NCI-H1436 (cell line): Measurements from ENCODE around the gene NELL1.

Experiments used
- DNase-seq: peaks from one replicate; lab custom pipeline; 2025; lab: John Stamatoyannopoulos, UW

NELL1 gene

DNA sequence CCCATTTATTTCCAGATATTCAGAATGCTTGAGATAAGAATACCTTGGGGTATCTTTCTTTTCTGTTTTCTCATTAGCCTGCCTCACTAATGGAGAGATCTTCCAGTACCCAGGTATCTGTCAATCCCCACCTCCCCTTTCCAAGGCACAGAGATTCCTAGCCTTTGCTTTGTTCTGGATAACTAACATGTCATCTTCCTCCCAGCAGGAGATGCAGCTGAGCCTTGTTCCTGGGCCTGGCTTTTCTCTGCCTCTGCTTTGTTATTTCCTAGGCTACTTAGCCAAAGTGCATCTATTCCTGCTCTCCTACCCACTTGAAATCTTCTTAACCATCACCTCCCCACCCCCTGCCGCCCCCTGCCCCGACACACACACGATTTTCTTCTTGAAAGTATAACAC is 297.1 kb downstream of the NELL1 start:
- no peak for DNase-seq

DNA sequence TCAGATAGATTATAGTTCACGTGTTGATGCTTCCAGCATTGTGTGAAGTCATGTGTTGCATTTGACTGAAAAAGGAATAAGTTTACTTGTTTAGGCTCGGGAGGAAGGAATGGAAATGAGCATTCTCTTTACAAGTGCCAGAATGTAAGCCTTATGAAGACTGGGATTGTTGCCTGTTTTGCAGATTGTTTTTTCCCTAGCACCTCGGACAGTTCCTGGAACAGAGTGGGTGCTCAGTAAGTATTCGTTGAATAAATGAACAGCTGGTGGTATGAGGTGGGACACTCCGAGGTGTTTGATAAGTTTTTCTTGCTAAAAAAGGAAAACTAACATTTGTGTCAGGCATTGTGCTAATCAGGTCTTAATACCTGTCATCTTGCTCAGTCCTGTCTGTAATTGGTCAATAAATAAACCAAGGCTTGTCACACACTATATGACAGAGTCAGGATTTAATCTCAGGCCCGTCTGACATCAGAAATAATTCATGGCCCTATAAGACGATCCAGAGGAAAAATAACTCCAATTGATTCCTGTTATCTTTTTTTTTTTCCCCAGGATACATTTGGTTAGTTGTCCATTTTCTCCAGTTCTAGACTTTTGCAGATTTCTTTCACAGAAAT is 304.7 kb downstream of the NELL1 start:
- DNase-seq, result no peak

DNA sequence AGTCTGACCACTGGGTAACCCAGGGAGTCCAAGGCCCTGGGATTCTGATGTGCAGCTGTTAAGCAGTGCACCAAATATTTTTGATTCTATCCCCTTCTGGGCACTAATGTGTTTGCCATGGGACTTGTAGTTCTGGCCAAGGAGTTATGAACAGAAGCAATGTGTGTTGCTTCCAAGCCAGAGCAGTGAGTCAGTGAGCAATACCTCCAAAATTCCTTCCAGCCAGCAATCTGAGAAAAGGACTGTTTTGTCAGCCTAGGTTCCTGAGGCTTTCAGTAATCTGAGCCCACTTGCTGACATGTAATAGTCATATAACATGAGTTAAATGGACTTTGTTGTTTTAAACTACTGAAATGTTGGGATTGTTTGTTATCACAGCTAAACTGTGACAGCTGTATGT is 311.4 kb downstream of the NELL1 start:
- DNase-seq, result no peak

DNA sequence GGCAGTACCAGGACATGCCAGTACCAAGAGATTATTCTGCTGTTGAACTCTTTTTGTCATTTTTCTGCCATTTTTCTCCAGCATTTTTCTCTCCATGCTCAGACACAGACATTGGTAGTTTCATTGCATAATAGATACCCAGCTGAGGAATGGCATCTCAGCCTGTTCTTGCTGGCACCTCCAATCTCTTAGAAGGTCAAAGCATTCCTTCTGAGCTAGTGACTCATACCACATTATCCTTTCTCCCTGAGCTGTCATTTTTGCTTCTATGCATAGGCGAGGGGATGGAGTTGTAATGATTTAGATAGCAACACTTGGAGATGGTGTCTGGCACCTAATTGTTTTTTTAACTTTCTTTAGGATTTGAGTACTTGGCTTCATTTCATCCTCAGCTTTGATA is 321.1 kb downstream of the NELL1 start:
- no peak for DNase-seq

DNA sequence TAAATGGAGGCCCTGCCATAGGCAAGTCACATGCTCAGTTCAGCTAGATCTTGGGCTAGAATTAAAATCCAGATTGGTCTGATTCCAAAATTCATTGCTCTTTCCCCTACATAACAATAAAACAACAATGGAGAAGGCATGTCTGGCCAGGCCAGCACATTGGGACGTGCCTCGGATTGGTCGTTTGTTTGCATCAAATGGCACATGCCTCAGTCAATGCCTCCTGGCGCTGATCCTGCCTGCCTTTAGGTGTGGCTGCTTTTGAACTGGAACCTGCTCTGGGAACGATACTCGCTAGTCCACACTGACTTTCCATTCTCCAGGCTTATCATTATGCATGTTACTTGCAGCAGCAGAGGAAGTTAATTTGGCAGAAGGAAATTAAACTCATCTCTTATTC is 322.1 kb downstream of the NELL1 start:
- DNase-seq, result no peak

DNA sequence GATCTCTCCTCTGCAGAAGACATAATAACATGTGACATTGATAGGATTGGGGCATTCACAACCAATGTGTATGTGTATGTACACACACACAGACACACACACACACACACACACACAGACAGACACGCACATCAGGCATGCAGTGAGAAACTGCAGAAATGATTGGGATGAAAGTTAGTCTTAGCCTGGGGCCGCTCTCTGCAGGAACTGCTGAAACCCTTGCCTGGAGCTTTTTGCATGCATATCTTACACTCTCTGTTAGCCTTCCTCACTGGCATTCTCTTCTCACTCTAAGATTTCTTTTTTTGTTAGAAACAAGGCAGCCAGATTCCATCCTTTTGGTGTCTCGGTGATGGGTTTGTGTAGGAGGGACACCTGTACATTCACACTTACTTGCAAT is 337.9 kb downstream of the NELL1 start:
- DNase-seq, result no peak

DNA sequence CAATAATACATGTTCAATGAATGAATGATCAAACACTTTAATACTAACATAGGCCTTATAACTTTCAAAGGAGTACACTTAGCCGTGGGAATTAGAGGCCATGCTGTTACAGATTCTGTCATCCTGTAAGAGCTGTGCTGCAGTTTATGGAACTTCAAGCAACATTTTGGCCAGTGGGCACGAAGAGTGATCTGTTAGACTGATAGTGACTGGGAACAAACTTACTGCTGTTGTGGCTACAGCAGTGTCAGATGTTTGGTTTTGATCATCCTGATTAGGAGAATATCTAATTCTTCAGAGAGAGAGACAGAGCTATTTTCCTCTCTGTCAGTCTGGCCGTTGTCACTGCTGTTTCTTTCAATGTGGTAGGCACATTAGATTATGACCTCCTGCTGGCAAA is 348.9 kb downstream of the NELL1 start:
- DNase-seq, result no peak

DNA sequence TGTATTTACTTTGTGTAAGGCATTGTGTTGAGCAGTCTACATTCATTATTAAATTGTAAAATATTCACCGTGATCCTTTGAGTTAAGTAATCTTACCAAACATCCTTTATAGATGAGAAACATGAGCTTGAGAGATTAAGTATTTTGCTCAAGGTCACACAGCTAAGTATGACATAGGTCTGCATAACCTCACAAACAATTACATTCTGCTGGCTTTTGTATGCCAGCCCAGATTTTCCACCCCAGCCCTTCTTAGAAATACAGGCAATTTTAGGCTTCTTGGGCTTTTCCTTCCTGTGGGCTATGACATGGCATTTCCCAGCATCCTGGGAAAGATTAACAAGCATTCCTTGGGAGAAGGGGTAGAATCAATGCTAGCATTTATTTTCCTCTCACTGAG is 357.3 kb downstream of the NELL1 start:
- no peak for DNase-seq

DNA sequence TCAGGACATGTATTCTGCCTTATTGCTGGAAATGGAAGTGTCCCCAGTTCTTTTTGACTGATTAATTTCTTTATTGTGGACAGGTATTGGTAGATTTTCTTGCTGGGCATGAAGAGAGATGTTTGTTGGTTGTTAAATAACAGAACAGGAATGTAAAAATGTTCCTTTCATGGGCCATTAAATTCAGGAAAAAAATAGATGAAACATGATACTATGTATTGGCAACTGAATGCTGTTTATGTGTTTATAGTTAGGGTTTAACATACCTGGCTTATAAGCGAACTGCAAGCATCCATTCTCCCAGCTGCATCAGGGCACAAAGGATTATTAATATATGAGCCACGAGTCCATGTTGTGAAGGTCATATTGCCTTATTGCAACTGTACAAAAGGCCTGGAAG is 368.5 kb downstream of the NELL1 start:
- no peak for DNase-seq

DNA sequence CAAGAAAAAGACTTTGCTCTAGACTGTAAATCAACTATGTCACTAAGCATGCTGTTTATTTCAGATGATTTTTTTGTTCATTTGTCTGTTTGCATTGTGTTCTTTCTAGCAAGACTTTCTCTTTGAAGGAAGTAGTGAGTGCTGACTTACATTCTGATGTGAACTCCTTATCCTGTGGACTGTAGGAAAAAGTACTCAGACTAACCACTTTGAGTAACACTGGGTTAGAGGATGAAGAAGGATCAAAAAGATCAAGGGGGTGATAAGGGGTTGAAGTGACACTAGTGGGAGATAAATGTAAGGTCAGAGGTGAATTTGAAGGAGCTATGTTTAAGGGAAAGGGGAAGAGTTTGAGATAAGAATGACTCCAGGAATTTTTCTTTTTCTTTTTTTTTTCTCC is 369.4 kb downstream of the NELL1 start:
- no peak for DNase-seq

DNA sequence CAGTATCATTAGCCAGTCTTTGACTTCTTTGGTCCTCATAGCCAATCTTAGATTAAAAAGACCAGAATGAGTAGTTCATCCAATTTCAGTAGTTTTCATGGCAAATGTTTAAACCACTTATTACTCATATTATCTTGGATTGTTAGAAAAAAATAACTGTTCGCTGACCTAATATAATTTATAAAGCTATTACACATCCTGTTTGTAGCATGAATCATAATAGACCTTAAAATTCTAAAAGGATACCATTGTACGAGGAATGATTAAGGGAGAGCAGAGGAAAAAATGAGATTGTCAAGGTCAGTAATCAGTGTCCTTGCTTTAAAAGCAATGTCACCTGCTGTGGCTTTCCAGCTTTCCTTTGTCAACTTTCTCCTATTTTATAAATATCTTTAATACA is 371.2 kb downstream of the NELL1 start:
- no peak for DNase-seq

DNA sequence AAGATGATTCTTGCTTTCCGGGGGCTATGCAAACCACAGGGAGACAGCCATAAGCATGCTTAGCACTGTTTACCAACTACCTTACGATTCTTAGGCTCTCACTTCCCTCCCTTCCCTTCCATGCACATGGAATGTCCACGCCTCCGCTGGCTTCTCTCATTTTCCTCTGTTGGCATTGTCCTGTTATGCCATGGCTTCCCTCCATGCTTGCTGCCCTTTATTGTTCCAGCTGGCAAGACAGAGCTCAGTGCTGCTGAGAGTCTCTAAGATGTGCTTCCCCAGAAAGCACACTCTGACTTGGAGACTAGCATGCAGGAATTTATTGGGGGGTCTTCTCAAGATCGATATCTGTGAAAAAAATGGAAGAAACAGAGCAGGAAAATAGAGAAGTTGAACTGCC is 379.2 kb downstream of the NELL1 start:
- no peak for DNase-seq

DNA sequence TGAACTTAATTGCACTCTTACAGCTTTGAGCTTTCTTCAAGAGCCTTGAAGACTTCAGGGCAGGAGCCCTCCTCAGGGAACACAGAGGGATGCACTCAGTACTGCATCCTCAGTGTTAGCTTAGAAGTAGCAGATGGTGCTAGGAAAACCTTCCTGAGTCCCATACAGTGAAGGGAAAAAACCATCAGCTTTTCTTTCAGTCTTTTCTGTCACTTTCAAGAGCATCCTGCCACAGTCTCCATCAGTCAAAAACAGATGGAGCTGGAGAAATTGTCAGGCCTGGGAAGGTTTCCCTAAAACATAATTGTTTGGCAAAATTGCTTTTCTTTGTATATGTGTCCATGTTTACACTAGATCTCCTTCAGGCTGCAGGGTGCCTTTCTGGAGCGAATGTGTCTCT is 384.1 kb downstream of the NELL1 start:
- no peak for DNase-seq

DNA sequence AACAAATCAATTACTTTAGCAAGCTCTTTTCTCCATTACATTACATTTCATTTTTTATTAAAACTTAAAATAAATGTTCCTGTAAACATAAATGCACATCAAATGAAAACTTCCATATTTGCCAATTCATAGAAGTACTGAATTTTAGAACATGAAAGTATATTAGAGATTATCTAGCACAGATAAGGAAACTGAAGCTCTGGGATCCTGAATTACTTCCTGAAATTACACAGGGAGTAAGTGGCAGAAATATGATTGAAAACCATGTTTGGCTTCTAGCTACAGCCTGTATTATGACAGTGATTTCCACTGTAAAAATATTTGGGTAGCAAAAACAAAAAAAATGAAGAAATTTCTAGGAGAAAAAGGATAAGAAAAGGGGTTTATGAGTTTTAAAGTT is 387.3 kb downstream of the NELL1 start:
- no peak for DNase-seq

DNA sequence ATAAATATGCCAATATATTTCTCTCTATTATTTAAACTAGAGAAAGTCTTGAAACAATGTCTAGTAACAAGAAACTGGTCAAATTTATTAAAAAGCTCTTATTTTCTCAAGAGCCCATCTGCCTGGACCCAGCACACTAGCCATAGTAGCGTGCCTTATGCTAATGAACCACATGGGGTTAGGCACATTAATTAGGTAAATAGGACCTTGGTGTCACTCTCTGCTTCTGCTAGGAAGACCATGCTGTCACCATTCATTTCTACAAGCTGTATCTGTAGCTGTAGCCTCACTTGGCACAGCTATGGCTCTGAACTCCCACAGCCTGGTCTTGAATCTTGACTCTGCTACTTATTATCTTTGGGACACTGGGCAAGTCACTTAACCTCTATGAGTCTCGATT is 390.5 kb downstream of the NELL1 start:
- DNase-seq, result no peak

DNA sequence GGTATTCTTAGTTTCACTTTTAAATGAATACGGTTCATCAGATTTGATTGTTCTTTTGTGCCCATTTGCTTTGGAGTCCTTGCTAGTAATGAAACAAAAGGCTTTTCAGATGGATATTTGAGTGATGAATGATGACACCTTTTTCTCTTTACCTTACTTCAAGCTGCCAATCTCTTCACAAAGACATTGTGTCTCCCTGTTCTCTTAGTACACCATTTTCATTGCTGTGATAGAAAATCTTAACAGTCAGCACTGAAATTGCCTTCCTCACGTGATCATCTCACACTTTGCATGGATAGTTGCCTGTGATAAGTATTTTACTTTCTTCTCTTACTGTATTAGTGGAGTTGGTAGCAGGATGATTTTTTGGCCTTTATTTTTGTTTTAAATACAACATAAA is 396.6 kb downstream of the NELL1 start:
- DNase-seq, result no peak

DNA sequence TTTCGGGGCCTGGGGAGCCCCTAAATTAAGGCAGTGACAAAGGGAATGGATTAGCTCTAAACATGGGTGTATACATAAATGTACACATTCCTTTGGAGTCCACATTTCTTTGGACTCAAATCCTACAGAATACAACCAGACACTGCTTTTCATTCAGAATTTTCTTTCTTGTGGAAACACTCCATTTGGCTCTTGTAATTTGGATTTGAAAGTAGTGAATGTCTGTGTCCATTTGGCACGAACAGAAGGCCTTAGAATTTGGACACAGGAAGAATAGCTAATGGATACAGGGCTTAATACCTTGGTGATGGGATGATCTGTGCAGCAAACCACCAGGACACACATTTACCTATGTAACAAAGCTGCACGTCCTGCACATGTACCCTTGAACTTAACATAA is 399.5 kb downstream of the NELL1 start:
- no peak for DNase-seq

DNA sequence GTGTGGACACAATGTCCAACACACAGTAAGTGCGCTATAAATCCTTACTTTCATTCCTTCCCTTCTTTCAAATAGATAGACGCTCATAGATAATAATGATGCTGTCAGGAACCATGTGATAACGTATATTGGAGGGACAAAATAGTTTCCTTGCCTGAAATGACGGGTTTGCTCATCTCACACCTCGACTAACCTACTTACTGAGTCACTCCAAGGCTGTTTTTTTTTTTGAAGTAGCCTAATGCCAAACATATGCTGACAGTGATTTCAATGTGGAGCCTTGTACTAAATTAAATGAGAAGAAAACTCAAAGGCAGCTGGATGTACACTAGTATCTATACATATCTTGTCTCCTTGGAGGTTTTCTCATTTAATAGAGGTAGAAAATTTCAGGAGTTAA is 400.5 kb downstream of the NELL1 start:
- no peak for DNase-seq

DNA sequence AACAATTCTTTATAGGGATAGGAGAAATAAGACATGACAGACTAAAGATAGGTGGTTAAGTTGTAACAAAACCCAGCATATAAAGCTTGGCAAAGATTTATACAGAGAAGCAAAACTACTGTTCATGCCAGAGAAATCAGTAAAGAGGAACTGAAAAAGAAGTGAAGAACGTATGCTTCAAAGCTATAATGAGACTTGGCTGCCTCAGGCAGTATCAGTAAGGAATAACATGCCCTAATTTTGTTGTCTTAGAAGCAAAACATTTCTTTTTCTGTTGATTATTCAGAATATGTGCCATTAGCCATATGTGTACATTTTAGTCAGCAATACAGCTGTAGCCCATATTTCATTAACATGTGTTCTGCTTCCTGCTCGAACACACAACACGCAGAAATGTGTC is 403.2 kb downstream of the NELL1 start:
- DNase-seq, result no peak

DNA sequence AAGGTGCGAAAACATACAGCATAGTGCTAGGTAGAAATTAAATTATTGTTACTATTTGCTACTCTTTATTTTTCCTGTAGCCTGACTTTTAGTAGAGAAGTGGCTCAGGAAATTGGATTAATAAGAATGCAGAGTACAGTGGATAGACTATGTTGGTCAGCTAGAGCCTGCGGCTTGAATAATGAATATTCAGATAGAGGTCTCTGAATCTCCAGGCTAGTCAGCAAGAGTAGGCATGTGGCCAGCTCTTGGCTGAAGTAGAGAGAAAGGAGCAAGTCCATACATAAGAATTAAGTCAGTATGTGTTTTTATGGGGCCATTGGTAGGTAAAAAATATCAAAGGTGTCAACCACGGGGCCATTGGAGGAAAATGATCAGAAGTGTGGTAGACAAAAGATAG is 413.5 kb downstream of the NELL1 start:
- no peak for DNase-seq

DNA sequence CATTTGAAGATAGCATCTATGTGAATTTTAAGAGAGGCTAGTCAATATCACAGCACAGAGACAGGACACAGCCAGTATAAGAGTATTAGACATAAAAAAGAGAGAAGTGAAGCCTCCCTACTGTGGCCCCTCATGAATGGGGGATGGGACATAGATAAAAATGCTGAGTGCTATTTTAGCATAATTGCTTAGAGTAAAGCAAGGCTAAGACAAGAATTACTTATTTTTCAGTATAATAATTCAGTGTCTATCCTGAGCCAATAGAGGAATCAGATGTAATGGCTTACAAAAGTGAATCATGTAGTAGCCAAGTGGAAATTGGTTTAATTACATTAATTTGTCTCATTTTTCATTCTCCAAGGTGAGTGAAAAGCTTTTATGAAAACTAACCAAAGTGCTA is 419.5 kb downstream of the NELL1 start:
- no peak for DNase-seq

DNA sequence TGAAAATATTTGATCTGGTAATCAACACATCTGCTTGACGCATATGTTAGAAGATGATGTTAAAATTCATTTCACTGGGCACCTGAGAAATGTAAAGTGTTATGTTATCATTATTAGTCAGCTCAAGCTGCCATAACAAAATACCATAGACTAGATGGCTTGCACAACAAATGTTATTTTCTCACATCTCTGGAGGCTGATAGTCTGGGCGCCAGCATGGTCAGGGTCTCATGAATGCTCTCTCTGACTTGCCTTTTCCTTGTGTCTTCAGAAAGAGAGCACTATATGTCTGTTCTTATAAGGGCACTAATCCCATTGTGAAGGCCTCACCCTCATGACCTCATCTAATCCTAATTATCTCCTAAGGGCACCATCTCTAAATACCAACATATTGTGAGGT is 435.3 kb downstream of the NELL1 start:
- no peak for DNase-seq

DNA sequence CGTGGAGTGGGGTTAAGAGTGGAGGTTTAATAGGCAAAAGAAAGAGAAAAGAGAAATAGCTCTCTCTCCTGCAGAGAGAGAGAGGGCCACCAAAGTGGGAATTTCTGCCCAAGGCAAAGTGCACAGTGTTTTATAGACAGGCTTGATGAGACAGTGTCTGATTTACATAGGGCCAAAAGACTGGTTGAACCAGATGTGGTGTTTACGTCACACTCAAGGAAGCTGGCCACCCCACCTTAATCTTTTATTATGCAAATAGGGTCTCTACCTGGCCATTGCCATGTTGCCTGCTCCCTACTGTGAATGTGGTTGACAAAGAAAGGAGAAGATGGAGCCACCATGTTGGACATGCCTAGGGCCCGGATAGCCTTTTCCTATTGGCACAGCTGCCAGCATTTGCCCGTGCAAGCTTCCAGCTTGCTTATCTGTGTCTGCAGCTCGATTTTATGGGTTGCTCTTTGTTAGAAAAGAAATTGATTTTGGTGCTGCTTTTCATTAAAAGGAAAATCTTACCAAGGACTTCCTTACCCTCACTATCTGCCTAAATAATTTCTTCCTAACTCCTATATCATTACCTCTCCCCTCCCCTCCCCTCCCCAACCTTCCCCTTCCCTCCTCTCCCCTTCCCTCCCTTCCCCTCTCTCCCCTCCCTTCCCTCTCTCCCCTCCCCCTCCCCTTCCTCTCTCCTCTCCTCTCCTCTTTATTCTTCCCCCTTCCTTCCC is 436.0 kb downstream of the NELL1 start:
- no peak for DNase-seq

DNA sequence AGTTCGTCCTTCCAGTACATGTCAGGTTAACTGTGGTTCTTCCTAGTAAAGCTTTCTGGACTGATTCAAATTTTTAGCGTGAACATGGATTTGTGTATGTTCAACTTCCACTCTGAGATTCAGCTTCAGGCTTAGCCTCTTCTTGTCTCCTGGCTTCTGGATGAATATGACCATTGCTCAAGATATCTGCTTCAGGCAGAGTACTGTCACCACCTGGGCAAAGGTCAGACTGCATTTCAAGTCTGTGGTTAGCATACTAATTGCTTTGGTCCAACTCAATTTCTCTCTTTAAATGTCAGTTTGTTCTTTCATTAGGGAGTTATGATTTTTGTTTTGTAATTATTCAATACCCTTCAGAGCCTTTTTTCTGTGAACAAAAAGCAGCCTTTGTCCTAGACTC is 440.0 kb downstream of the NELL1 start:
- DNase-seq, result no peak
